Endothelial cell of umbilical vein (primary cell): ENCODE data around the gene CFAP100.

ENCODE experiments used
- EZH2 ChIP-seq: IDR thresholded peaks from 2 replicates; pipeline ENCODE4 v1.6.1; 2012; ENCODE audit warnings: borderline replicate concordance, low read depth, mild to moderate bottlenecking, moderate library complexity, low read length, inconsistent platforms; ENCODE audit not compliant: severe bottlenecking
- FOS ChIP-seq: IDR thresholded peaks from 2 replicates; pipeline ENCODE4 v1.6.1; 2011; ENCODE audit warnings: mild to moderate bottlenecking, low read length, moderate library complexity, borderline replicate concordance; ENCODE audit not compliant: insufficient read depth
- JUN ChIP-seq: IDR thresholded peaks from 2 replicates; pipeline ENCODE4 v1.6.1; 2011; ENCODE audit warnings: borderline replicate concordance, low read depth; ENCODE audit not compliant: insufficient read length, insufficient read depth
- MYC ChIP-seq: IDR thresholded peaks from one replicate; pipeline ENCODE4 v1.6.1; 2011; ENCODE audit warnings: mild to moderate bottlenecking, low read depth, low read length
- POLR2A ChIP-seq: IDR thresholded peaks from 2 replicates; pipeline ENCODE4 v1.6.1; 2012; ENCODE audit warnings: low read depth, mild to moderate bottlenecking, control low read depth, low read length
- POLR2AphosphoS5 ChIP-seq: IDR thresholded peaks from 2 replicates; pipeline ENCODE4 v1.6.1; 2012; ENCODE audit warnings: low read depth, mild to moderate bottlenecking, control low read depth, low read length, moderate library complexity; ENCODE audit not compliant: insufficient read depth
- TF ChIP-seq, protein P1 (sequence below), 2 donors: IDR thresholded peaks; 1 replicate in 1 of 2; 2 replicates in 1 of 2; pipeline ENCODE4 v1.5.1; 2011; ENCODE audit warnings: low read length in 2 of 2, mild to moderate bottlenecking in 2 of 2, moderate library complexity in 2 of 2, control low read depth in 1 of 2, inconsistent platforms in 1 of 2, low read depth in 1 of 2; ENCODE audit not compliant: insufficient read depth in 1 of 2; ENCODE audit errors: extremely low read depth in 1 of 2
- TF ChIP-seq, protein P2 (sequence below): IDR thresholded peaks from 2 replicates; pipeline ENCODE4 v1.6.1; 2011; ENCODE audit not compliant: insufficient read depth, insufficient read length

DNA sequence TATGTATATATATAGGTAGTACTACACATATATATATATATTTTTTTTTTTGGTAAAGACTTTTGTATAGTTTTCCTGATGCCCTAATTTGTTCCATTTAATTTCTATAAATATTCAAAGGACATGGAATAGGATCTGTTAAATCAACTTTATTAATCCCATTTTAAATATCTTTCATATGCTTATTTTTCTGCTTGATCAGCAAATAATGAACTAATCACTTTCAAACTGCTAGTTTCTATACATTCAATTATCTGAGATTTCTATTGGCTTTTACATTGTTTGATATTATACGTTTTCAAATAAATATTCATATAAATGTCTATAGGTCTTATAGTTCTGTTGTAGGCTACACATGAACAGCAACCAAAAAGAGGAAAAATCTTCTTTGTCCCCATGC lies 59.3 kb downstream of the CFAP100 start:
- TF ChIP-seq POLR2A (no peak), JUN (no peak), EZH2 (no peak), POLR2AphosphoS5 (no peak), MYC (no peak), FOS (no peak)
- TF ChIP-seq, protein P1, sequence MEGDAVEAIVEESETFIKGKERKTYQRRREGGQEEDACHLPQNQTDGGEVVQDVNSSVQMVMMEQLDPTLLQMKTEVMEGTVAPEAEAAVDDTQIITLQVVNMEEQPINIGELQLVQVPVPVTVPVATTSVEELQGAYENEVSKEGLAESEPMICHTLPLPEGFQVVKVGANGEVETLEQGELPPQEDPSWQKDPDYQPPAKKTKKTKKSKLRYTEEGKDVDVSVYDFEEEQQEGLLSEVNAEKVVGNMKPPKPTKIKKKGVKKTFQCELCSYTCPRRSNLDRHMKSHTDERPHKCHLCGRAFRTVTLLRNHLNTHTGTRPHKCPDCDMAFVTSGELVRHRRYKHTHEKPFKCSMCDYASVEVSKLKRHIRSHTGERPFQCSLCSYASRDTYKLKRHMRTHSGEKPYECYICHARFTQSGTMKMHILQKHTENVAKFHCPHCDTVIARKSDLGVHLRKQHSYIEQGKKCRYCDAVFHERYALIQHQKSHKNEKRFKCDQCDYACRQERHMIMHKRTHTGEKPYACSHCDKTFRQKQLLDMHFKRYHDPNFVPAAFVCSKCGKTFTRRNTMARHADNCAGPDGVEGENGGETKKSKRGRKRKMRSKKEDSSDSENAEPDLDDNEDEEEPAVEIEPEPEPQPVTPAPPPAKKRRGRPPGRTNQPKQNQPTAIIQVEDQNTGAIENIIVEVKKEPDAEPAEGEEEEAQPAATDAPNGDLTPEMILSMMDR (IDR thresholded peaks at IDR 0.05; ENCODE audit: extremely low read depth in 1 of 2, insufficient read depth in 1 of 2, low read depth in 1 of 2, low read length in 2 of 2), result no peak
- TF ChIP-seq, protein P2, sequence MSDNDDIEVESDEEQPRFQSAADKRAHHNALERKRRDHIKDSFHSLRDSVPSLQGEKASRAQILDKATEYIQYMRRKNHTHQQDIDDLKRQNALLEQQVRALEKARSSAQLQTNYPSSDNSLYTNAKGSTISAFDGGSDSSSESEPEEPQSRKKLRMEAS, result no peak
